IMR-90 (cell line): ENCODE data around the gene CLP1. TPM values are rescaled to one million over a fixed set of nuclear protein-coding genes. Genes with fewer than 3 reads are reported as not detected.

Experiments used
- ATAC-seq: fragments of 200-7000 bp; cut with Tn5 transposase; 2 replicates; pipeline ENCODE4 v1.9.1; 2020; ENCODE audit warnings: low read depth, mild to moderate bottlenecking, moderate library complexity
- BruUV-seq: library from RNA; stranded (reverse); fragments of 400-500 nt; replicated peaks from 2 replicates; lab custom pipeline; 2021; lab: Mats Ljungman, UMichigan
- CTCF ChIA-PET: fragments of 300-600 bp; formaldehyde crosslinking; extraction: SDS; loops from one replicate; lab custom pipeline; 2021; ENCODE audit warnings: antibody characterized with exemption; lab: Yijun Ruan, JAX
- POLR2A ChIA-PET: fragments of 300-600 bp; sonication (Branson Sonifier 250); formaldehyde crosslinking; loops from one replicate; lab custom pipeline; 2022; ENCODE audit warnings: antibody characterized with exemption; ENCODE audit not compliant: unreplicated experiment; lab: Charles Lee
- DNase-seq: peaks from one replicate; pipeline ENCODE4 v3.0.0; 2013
- H2AFZ ChIP-seq: replicated peaks from 2 replicates; pipeline ENCODE3; 2013; ENCODE audit warnings: low read length, mild to moderate bottlenecking; ENCODE audit not compliant: poor library complexity
- H2AK5ac ChIP-seq: 2 replicates; pipeline ENCODE4 v1.6.1; 2013; ENCODE audit warnings: low read depth, low read length, inconsistent platforms
- H2AK9ac ChIP-seq: replicated peaks from 2 replicates; pipeline ENCODE3; 2013; ENCODE audit warnings: mild to moderate bottlenecking, low read depth, low read length, moderate library complexity; ENCODE audit not compliant: poor library complexity
- H2BK120ac ChIP-seq: 2 replicates; pipeline ENCODE4 v1.6.1; 2013; ENCODE audit warnings: low read depth, low read length, inconsistent platforms
- H2BK15ac ChIP-seq: 3 replicates; pipeline ENCODE4 v1.6.1; 2013; ENCODE audit warnings: low read depth, low read length, inconsistent platforms
- H2BK20ac ChIP-seq: 2 replicates; pipeline ENCODE4 v1.6.1; 2013; ENCODE audit warnings: low read depth, mild to moderate bottlenecking, inconsistent platforms, low read length, moderate library complexity
- H2BK5ac ChIP-seq: 2 replicates; pipeline ENCODE4 v1.6.1; 2013; ENCODE audit warnings: mild to moderate bottlenecking, low read depth, low read length, inconsistent platforms; ENCODE audit not compliant: poor library complexity, severe bottlenecking
- H3K14ac ChIP-seq: replicated peaks from 2 replicates; pipeline ENCODE4 v1.6.1; 2013; ENCODE audit warnings: low read depth, low read length, inconsistent platforms
- H3K18ac ChIP-seq: 2 replicates; pipeline ENCODE4 v1.6.1; 2013; ENCODE audit warnings: low read depth, low read length, control low read depth
- H3K23ac ChIP-seq: 2 replicates; pipeline ENCODE4 v1.6.1; 2013; ENCODE audit warnings: low read depth, low read length, inconsistent platforms
- H3K27ac ChIP-seq: 2 replicates; pipeline ENCODE4 v1.5.1; 2013; ENCODE audit warnings: mild to moderate bottlenecking, control low read depth, low read length; ENCODE audit not compliant: insufficient read depth
- H3K27me3 ChIP-seq: 2 replicates; pipeline ENCODE4 v1.6.1; 2013; ENCODE audit warnings: low read length; ENCODE audit not compliant: control insufficient read depth, insufficient read depth
- H3K36me3 ChIP-seq: 2 replicates; pipeline ENCODE4 v1.6.1; 2013; ENCODE audit warnings: low read length, mixed read lengths; ENCODE audit not compliant: control insufficient read depth, insufficient read depth
- H3K4ac ChIP-seq: 2 replicates; pipeline ENCODE4 v1.6.1; 2013; ENCODE audit warnings: low read depth, low read length, inconsistent platforms
- H3K4me1 ChIP-seq: 2 replicates; pipeline ENCODE4 v1.6.1; 2013; ENCODE audit warnings: low read length, mixed read lengths; ENCODE audit not compliant: control insufficient read depth, insufficient read depth
- H3K4me2 ChIP-seq: 2 replicates; pipeline ENCODE4 v1.6.1; 2013; ENCODE audit warnings: low read depth, mild to moderate bottlenecking, control low read depth, low read length, moderate library complexity
- H3K4me3 ChIP-seq: 2 replicates; pipeline ENCODE4 v1.5.1; 2013; ENCODE audit warnings: low read depth, mild to moderate bottlenecking, control low read depth, low read length, moderate library complexity; ENCODE audit not compliant: insufficient read depth
- H3K56ac ChIP-seq: 2 replicates; pipeline ENCODE4 v1.6.1; 2013; ENCODE audit warnings: low read length, inconsistent platforms; ENCODE audit not compliant: insufficient read depth; ENCODE audit errors: extremely low read depth
- H3K79me1 ChIP-seq, 2 experiments: 2 replicates each; pipeline ENCODE4 v1.6.1; 2013; ENCODE audit warnings: low read length in 2 of 2, inconsistent platforms in 1 of 2, low read depth in 1 of 2
- H3K9ac ChIP-seq: 2 replicates; pipeline ENCODE4 v1.6.1; 2013; ENCODE audit warnings: low read depth, low read length, control low read depth
- H3K9me1 ChIP-seq: 2 replicates; pipeline ENCODE4 v1.6.1; 2013; ENCODE audit warnings: low read length, inconsistent platforms; ENCODE audit not compliant: insufficient read depth
- H3K9me3 ChIP-seq: 2 replicates; pipeline ENCODE4 v1.6.1; 2013; ENCODE audit warnings: low read length; ENCODE audit not compliant: control insufficient read depth, insufficient read depth
- H4K20me1 ChIP-seq: 2 replicates; pipeline ENCODE4 v1.6.1; 2013; ENCODE audit warnings: low read length, inconsistent platforms; ENCODE audit not compliant: insufficient read depth
- H4K5ac ChIP-seq: 2 replicates; pipeline ENCODE4 v1.6.1; 2013; ENCODE audit warnings: mild to moderate bottlenecking, low read depth, low read length, control low read depth
- H4K8ac ChIP-seq, 2 experiments: 2 replicates each; pipeline ENCODE4 v1.6.1; 2013; ENCODE audit warnings: low read depth in 2 of 2, low read length in 2 of 2, control low read depth in 1 of 2, inconsistent platforms in 1 of 2
- H4K91ac ChIP-seq: 2 replicates; pipeline ENCODE4 v1.6.1; 2013; ENCODE audit warnings: low read depth, low read length, inconsistent platforms; ENCODE audit not compliant: insufficient read depth
- BHLHE40 ChIP-seq: fragments of 150-350 bp; IDR thresholded peaks from 2 replicates; pipeline ENCODE4 v1.6.1; 2016; ENCODE audit warnings: mild to moderate bottlenecking, low read depth, low read length
- CEBPB ChIP-seq: IDR thresholded peaks from 2 replicates; pipeline ENCODE4 v1.6.1; 2012; ENCODE audit warnings: low read depth, low read length, improper control_type of control experiment
- CHD1 ChIP-seq: IDR thresholded peaks from 2 replicates; pipeline ENCODE4 v1.6.1; 2012; ENCODE audit warnings: low read depth, low read length, improper control_type of control experiment
- CTCF ChIP-seq: conservative IDR thresholded peaks from 2 replicates; pipeline ENCODE4 v1.5.1; 2012; ENCODE audit warnings: mild to moderate bottlenecking, low read depth, low read length, improper control_type of control experiment
- MAFK ChIP-seq: IDR thresholded peaks from 2 replicates; pipeline ENCODE4 v1.6.1; 2012; ENCODE audit warnings: low read depth, low read length, improper control_type of control experiment
- POLR2A ChIP-seq: IDR thresholded peaks from 2 replicates; pipeline ENCODE4 v1.6.1; 2012; ENCODE audit warnings: mild to moderate bottlenecking, low read depth, low read length
- RAD21 ChIP-seq: IDR thresholded peaks from 2 replicates; pipeline ENCODE4 v1.6.1; 2012; ENCODE audit warnings: low read length, improper control_type of control experiment
- RFX5 ChIP-seq: IDR thresholded peaks from 2 replicates; pipeline ENCODE4 v1.8.0; 2012; ENCODE audit warnings: low read depth, mild to moderate bottlenecking, low read length, moderate library complexity
- SMC3 ChIP-seq: fragments of 150-350 bp; IDR thresholded peaks from 2 replicates; pipeline ENCODE4 v1.6.1; 2016; ENCODE audit warnings: low read depth, mild to moderate bottlenecking, antibody characterized with exemption, low read length, moderate library complexity
- dilution Hi-C: fragments of 300-500 bp; cut with HindIII; formaldehyde crosslinking; loops from one replicate; pipeline ENCODE4 v1.14.3; 2018; ENCODE audit warnings: low sequenced_read_pairs; ENCODE audit not compliant: unreplicated experiment
- in situ Hi-C: fragments of 300-500 bp; cut with MboI; formaldehyde crosslinking; loops from 3 replicates; pipeline ENCODE4 v1.14.3; 2019; ENCODE audit warnings: low sequenced_read_pairs, inconsistent platforms, mixed read lengths
- intact Hi-C: fragments of 100-400 bp; cut with micrococcal nuclease; formaldehyde crosslinking; loops from 2 replicates; pipeline ENCODE4 v1.10.0; 2022
- polyA plus RNA-seq, 3 experiments: library from polyadenylated mRNA; depleted of rRNA; stranded (reverse); fragments of >200 nt; gene quantifications; 2 replicates each; pipeline ENCODE4 v1.2.3, GENCODE V29; 2012; ENCODE audit warnings: low replicate concordance in 1 of 3
- total RNA-seq: library from RNA; depleted of rRNA; stranded (reverse); fragments of >200 nt; gene quantifications from 2 replicates; pipeline ENCODE4 v1.2.3, GENCODE V29; 2012

CLP1 gene
- total and polyA plus RNA-seq, 2 of the 4 experiments (the other 2 are of a cell fraction): 16.5 to 24.0 TPM

DNA sequence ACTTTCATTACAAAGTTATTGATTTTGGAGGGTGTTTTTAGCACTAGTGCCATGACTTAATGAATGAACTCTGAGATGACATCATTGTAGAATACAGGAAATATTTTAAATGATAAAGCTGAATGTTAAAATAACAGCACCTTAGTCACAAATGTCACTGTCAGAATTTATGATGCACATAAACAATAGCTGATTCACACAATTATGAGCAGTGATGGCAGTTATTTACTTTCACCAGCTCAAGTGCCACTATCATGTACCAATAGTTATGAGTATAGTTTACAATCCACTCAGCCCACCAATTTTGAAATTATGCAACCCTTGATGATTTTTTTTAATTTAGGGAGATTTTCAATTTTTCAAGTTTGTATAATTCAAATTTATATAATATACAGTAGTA is 37.1 kb upstream of the CLP1 start:
- intact Hi-C loops (no loop called here), dilution Hi-C loops (no loop called here), in situ Hi-C loops (no loop called here)
- Histone ChIP-seq H3K4me3 (no peak overlapping the region), H3K56ac (no peak overlapping the region), H3K14ac (no peak overlapping the region), H3K4ac (no peak overlapping the region), H4K20me1 (no peaks in the 10 kb centered on the region), H3K9me1 (no peaks in the 10 kb centered on the region), H3K23ac (no peak overlapping the region), H3K18ac (no peak overlapping the region), H3K4me2 (no peak overlapping the region), H2AFZ (no peak overlapping the region), H2BK120ac (no peak overlapping the region), H3K9ac (no peak overlapping the region), H3K36me3 (no peaks in the 10 kb centered on the region), H4K5ac (no peak overlapping the region), H2BK20ac (no peak overlapping the region), H3K27me3 (no peaks in the 10 kb centered on the region; the same call in 1 of the 2 replicates), H2BK15ac (no peak overlapping the region), H4K8ac (no peak overlapping the region), H3K9me3 (peaks cover 4% of the 10 kb centered on the region; the same call in 1 of the 2 replicates), H3K79me1 (no peaks in the 10 kb centered on the region), H4K91ac (no peak overlapping the region), H3K27ac (no peak overlapping the region), H3K4me1 (no peaks in the 10 kb centered on the region), H2BK5ac (no peak overlapping the region), H2AK5ac (no peak overlapping the region), H2AK9ac (no peak overlapping the region)
- ATAC-seq (no peak), DNase-seq (no peak)
- BruUV-seq: no TSS peak
- TF ChIP-seq RAD21 (no peak), SMC3 (no peak), MAFK (no peak), CTCF (no peak), CHD1 (no peak), BHLHE40 (no peak), CEBPB (no peak), RFX5 (no peak), POLR2A (no peak)
- ChIA-PET CTCF (no interaction called here), POLR2A (no interaction called here)
